ENCODE results near the gene SMC3.
"Not testable (repeated sequence)": the region's sequence is repeated elsewhere in the genome, so short reads cannot be mapped to it uniquely, and the experiment has no call there.

Gene SMC3

GRCh38 chr10:110618230-110618610, 50.7 kb downstream of the SMC3 start:
- POLR2A ChIA-PET = no interaction called here
- 93% methylated on average over 4 of the region's 5 CpGs for WGBS (ENCODE audit: insufficient coverage)
- Histone ChIP-seq H3K4me1 (ENCODE audit: control extremely low read depth in 1 of 4, control insufficient read depth in 4 of 4, insufficient read depth in 4 of 4, low read length in 3 of 4) (peaks cover 0 to 7% (median 2%) of the 10 kb centered on the region in 4 experiments), H3K27ac (ENCODE audit: insufficient read depth in 1 of 2, low read depth in 1 of 2, low read length in 2 of 2, poor library complexity in 1 of 2, severe bottlenecking in 2 of 2) (no peak overlapping the region), H3K27me3 (replicated peaks in 2 of 5; ENCODE audit: control insufficient read depth in 4 of 5, insufficient read depth in 5 of 5, low read length in 4 of 5) (no peaks in the 10 kb centered on the region), H3K4me3 (ENCODE audit: control insufficient read depth in 1 of 7, extremely low read depth in 1 of 7, insufficient read depth in 4 of 7, low read depth in 2 of 7, low read length in 6 of 7) (no peak overlapping the region), H3K36me3 (ENCODE audit: control insufficient read depth in 4 of 4, insufficient read depth in 4 of 4, low read length in 3 of 4) (no peaks in the 10 kb centered on the region), H3K9me3 (ENCODE audit: control extremely low read depth in 1 of 5, control insufficient read depth in 4 of 5, insufficient read depth in 2 of 5, low read depth in 1 of 5, low read length in 4 of 5) (peaks cover 0 to 5% (median 0%) of the 10 kb centered on the region in 5 experiments)
- CTCF ChIA-PET = interaction anchor here (0.6 to 3.8 kb wide), 6 partner anchors 9 to 63 kb away, joined by 3 to 27 read pairs (median 4); no protein-coding TSS in a partner anchor
- no peak for DNase-seq

- no peak overlapping the region for H3K27ac ChIP-seq (ENCODE audit: insufficient read depth in 1 of 2, low read depth in 1 of 2, low read length in 2 of 2, poor library complexity in 1 of 2, severe bottlenecking in 2 of 2)
- ChIA-PET POLR2A (no interaction called here), CTCF (interaction anchor here (0.6 to 1.6 kb wide), 4 partner anchors 9 to 88 kb away, joined by 3 to 6 read pairs (median 4); no protein-coding TSS in a partner anchor)
- no peak overlapping the region for H3K4me3 ChIP-seq (ENCODE audit: control insufficient read depth in 1 of 7, extremely low read depth in 1 of 7, insufficient read depth in 4 of 7, low read depth in 2 of 7, low read length in 6 of 7)
- no peaks in the 10 kb centered on the region for H3K36me3 ChIP-seq (ENCODE audit: control insufficient read depth in 4 of 4, insufficient read depth in 4 of 4, low read length in 3 of 4)
- DNase-seq = no peak
- H3K9me3 ChIP-seq (ENCODE audit: control extremely low read depth in 1 of 5, control insufficient read depth in 4 of 5, insufficient read depth in 2 of 5, low read depth in 1 of 5, low read length in 4 of 5) = peaks cover 0 to 5% (median 0%) of the 10 kb centered on the region in 5 experiments
- H3K27me3 ChIP-seq (replicated peaks in 2 of 5; ENCODE audit: control insufficient read depth in 4 of 5, insufficient read depth in 5 of 5, low read length in 4 of 5) = no peaks in the 10 kb centered on the region
- no peaks in the 10 kb centered on the region for H3K4me1 ChIP-seq (ENCODE audit: control extremely low read depth in 1 of 4, control insufficient read depth in 4 of 4, insufficient read depth in 4 of 4, low read length in 3 of 4)
- no CpG with 5 or more reads among the region's 3 CpGs for WGBS (ENCODE audit: insufficient coverage)
Measured at GRCh38 chr10:110619514-110620397, 52.3 kb downstream of the SMC3 start.

- POLR2A ChIA-PET = no interaction called here
- CTCF ChIA-PET = interaction anchor here (0.6 kb wide), 1 partner anchor 89 kb away, joined by 3 read pairs; no protein-coding TSS in a partner anchor
- Histone ChIP-seq H3K27ac (ENCODE audit: insufficient read depth in 1 of 2, low read depth in 1 of 2, low read length in 2 of 2, poor library complexity in 1 of 2, severe bottlenecking in 2 of 2) (no peak overlapping the region), H3K27me3 (replicated peaks in 2 of 5; ENCODE audit: control insufficient read depth in 4 of 5, insufficient read depth in 5 of 5, low read length in 4 of 5) (no peaks in the 10 kb centered on the region), H3K4me1 (ENCODE audit: control extremely low read depth in 1 of 4, control insufficient read depth in 4 of 4, insufficient read depth in 4 of 4, low read length in 3 of 4) (no peaks in the 10 kb centered on the region), H3K4me3 (ENCODE audit: control insufficient read depth in 1 of 7, extremely low read depth in 1 of 7, insufficient read depth in 4 of 7, low read depth in 2 of 7, low read length in 6 of 7) (no peak overlapping the region), H3K36me3 (ENCODE audit: control insufficient read depth in 4 of 4, insufficient read depth in 4 of 4, low read length in 3 of 4) (no peaks in the 10 kb centered on the region), H3K9me3 (ENCODE audit: control extremely low read depth in 1 of 5, control insufficient read depth in 4 of 5, insufficient read depth in 2 of 5, low read depth in 1 of 5, low read length in 4 of 5) (peaks cover 0 to 5% (median 0%) of the 10 kb centered on the region in 5 experiments)
- no CpG with 5 or more reads among the region's 2 CpGs for WGBS (ENCODE audit: insufficient coverage)
- DNase-seq = no peak
Measured at GRCh38 chr10:110620398-110620719, 52.9 kb downstream of the SMC3 start.

- H3K27ac ChIP-seq (ENCODE audit: insufficient read depth in 1 of 2, low read depth in 1 of 2, low read length in 2 of 2, poor library complexity in 1 of 2, severe bottlenecking in 2 of 2); POLR2A ChIA-PET; H3K4me3 ChIP-seq (ENCODE audit: control insufficient read depth in 1 of 7, extremely low read depth in 1 of 7, insufficient read depth in 4 of 7, low read depth in 2 of 7, low read length in 6 of 7); H3K9me3 ChIP-seq (ENCODE audit: control extremely low read depth in 1 of 5, control insufficient read depth in 4 of 5, insufficient read depth in 2 of 5, low read depth in 1 of 5, low read length in 4 of 5); DNase-seq; H3K27me3 ChIP-seq (replicated peaks in 2 of 5; ENCODE audit: control insufficient read depth in 4 of 5, insufficient read depth in 5 of 5, low read length in 4 of 5); H3K4me1 ChIP-seq (ENCODE audit: control extremely low read depth in 1 of 4, control insufficient read depth in 4 of 4, insufficient read depth in 4 of 4, low read length in 3 of 4); H3K36me3 ChIP-seq (ENCODE audit: control insufficient read depth in 4 of 4, insufficient read depth in 4 of 4, low read length in 3 of 4): not testable (repeated sequence)
- CTCF ChIA-PET = interaction anchor here (0.7 to 1.3 kb wide), 9 partner anchors 11 to 83 kb away, joined by 3 to 5 read pairs (median 4); partner anchors contain the start of gene RBM20
- 100% methylated on average over 1 of the region's 4 CpGs for WGBS (ENCODE audit: insufficient coverage)
Measured at GRCh38 chr10:110623316-110623715, 55.8 kb downstream of the SMC3 start.

- CTCF ChIA-PET = interaction anchor here (0.6 to 1.4 kb wide), 2 partner anchors 23 to 111 kb away, joined by 3 read pairs; no protein-coding TSS in a partner anchor
- Histone ChIP-seq H3K4me3 (ENCODE audit: control insufficient read depth in 1 of 7, extremely low read depth in 1 of 7, insufficient read depth in 4 of 7, low read depth in 2 of 7, low read length in 6 of 7) (no peak overlapping the region), H3K27ac (ENCODE audit: insufficient read depth in 1 of 2, low read depth in 1 of 2, low read length in 2 of 2, poor library complexity in 1 of 2, severe bottlenecking in 2 of 2) (no peak overlapping the region), H3K4me1 (ENCODE audit: control extremely low read depth in 1 of 4, control insufficient read depth in 4 of 4, insufficient read depth in 4 of 4, low read length in 3 of 4) (no peaks in the 10 kb centered on the region), H3K27me3 (replicated peaks in 2 of 5; ENCODE audit: control insufficient read depth in 4 of 5, insufficient read depth in 5 of 5, low read length in 4 of 5) (peaks cover 0 to 2% (median 0%) of the 10 kb centered on the region in 5 experiments), H3K9me3 (ENCODE audit: control extremely low read depth in 1 of 5, control insufficient read depth in 4 of 5, insufficient read depth in 2 of 5, low read depth in 1 of 5, low read length in 4 of 5) (peaks cover 0 to 8% (median 0%) of the 10 kb centered on the region in 5 experiments), H3K36me3 (ENCODE audit: control insufficient read depth in 4 of 4, insufficient read depth in 4 of 4, low read length in 3 of 4) (no peaks in the 10 kb centered on the region)
- DNase-seq = no peak
- WGBS (ENCODE audit: insufficient coverage) = 86% methylated on average over 3 of the region's 6 CpGs
- POLR2A ChIA-PET = no interaction called here
Measured at GRCh38 chr10:110625356-110625894, 57.9 kb downstream of the SMC3 start.

- Histone ChIP-seq H3K4me1 (ENCODE audit: control extremely low read depth in 1 of 4, control insufficient read depth in 4 of 4, insufficient read depth in 4 of 4, low read length in 3 of 4) (no peaks in the 10 kb centered on the region), H3K9me3 (ENCODE audit: control extremely low read depth in 1 of 5, control insufficient read depth in 4 of 5, insufficient read depth in 2 of 5, low read depth in 1 of 5, low read length in 4 of 5) (peaks cover 0 to 7% (median 0%) of the 10 kb centered on the region in 5 experiments), H3K4me3 (ENCODE audit: control insufficient read depth in 1 of 7, extremely low read depth in 1 of 7, insufficient read depth in 4 of 7, low read depth in 2 of 7, low read length in 6 of 7) (no peak overlapping the region), H3K36me3 (ENCODE audit: control insufficient read depth in 4 of 4, insufficient read depth in 4 of 4, low read length in 3 of 4) (no peaks in the 10 kb centered on the region), H3K27ac (ENCODE audit: insufficient read depth in 1 of 2, low read depth in 1 of 2, low read length in 2 of 2, poor library complexity in 1 of 2, severe bottlenecking in 2 of 2) (no peak overlapping the region), H3K27me3 (replicated peaks in 2 of 5; ENCODE audit: control insufficient read depth in 4 of 5, insufficient read depth in 5 of 5, low read length in 4 of 5) (peaks cover 0 to 2% (median 0%) of the 10 kb centered on the region in 5 experiments)
- ChIA-PET POLR2A (no interaction called here), CTCF (interaction anchor here (1.0 to 1.4 kb wide), 2 partner anchors 52 to 111 kb away, joined by 3 read pairs; no protein-coding TSS in a partner anchor)
- WGBS (ENCODE audit: insufficient coverage) = 96% methylated on average over 4 of the region's 5 CpGs
- DNase-seq = no peak
Measured at GRCh38 chr10:110625951-110626855, 58.7 kb downstream of the SMC3 start.
